ENCODE results near the gene TRIOBP. TPM values are rescaled to one million over a fixed set of nuclear protein-coding genes. Genes with fewer than 3 reads are reported as not detected.

TRIOBP gene
- polyA plus RNA-seq, 1 donor (not counting 4 experiments of a cell fraction or from before 2014, with no cell fraction given), result 22.2 TPM

DNA sequence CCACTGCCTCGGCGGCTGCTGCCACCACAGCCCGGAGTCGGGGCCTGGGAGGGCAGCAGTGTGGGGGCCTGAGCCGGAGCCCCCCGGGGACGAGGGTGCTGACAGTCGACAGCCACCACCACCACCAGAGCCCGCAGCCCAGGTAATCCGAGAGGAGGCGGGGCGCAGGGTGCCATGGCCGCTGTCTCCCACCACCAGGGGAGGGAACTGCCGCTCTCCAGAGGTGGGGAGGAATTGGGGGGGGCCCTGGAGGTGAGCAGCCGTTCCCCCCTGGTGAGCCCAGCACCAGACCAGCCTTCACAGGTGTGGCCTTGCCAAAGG is 12.6 kb downstream of the TRIOBP start:
- no peak overlapping the region for H3K9ac ChIP-seq (ENCODE audit: control insufficient read depth, extremely low read depth, insufficient read depth, low read length)
- dilution Hi-C loops (cut with MboI; ENCODE audit: extremely low pct_ligation_motif_present, low sequenced_read_pairs), result no loop called here
- DNase-seq (ENCODE audit: low read depth, low spot score), result no peak
- peaks cover 3% of the 10 kb centered on the region for H3K4me1 ChIP-seq (ENCODE audit: control insufficient read depth, extremely low read depth, insufficient read depth, low read length)
- H3K9me3 ChIP-seq (ENCODE audit: control insufficient read depth, low read depth, low read length), result no peaks in the 10 kb centered on the region
- H3K27me3 ChIP-seq (ENCODE audit: control insufficient read depth, extremely low read depth, insufficient read depth, low read length), result no peaks in the 10 kb centered on the region
- H3K9me1 ChIP-seq (ENCODE audit: control insufficient read depth, extremely low read depth, insufficient read depth, low read length), result no peaks in the 10 kb centered on the region
- no peak for FAIRE-seq
- no peaks in the 10 kb centered on the region for H3K79me2 ChIP-seq (ENCODE audit: control insufficient read depth, insufficient read depth, low read length)
- no peak overlapping the region for H3K4me2 ChIP-seq (ENCODE audit: control insufficient read depth, extremely low read depth, insufficient read depth, low read depth, low read length)
- H3K36me3 ChIP-seq (ENCODE audit: control insufficient read depth in 2 of 2, extremely low read depth in 1 of 2, insufficient read depth in 2 of 2, low read length in 2 of 2), result peaks cover 0 to 2% of the 10 kb centered on the region in 2 experiments
- TF ChIP-seq, protein P1, sequence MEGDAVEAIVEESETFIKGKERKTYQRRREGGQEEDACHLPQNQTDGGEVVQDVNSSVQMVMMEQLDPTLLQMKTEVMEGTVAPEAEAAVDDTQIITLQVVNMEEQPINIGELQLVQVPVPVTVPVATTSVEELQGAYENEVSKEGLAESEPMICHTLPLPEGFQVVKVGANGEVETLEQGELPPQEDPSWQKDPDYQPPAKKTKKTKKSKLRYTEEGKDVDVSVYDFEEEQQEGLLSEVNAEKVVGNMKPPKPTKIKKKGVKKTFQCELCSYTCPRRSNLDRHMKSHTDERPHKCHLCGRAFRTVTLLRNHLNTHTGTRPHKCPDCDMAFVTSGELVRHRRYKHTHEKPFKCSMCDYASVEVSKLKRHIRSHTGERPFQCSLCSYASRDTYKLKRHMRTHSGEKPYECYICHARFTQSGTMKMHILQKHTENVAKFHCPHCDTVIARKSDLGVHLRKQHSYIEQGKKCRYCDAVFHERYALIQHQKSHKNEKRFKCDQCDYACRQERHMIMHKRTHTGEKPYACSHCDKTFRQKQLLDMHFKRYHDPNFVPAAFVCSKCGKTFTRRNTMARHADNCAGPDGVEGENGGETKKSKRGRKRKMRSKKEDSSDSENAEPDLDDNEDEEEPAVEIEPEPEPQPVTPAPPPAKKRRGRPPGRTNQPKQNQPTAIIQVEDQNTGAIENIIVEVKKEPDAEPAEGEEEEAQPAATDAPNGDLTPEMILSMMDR (optimal IDR thresholded peaks at IDR 0.05 in 1 of 3, IDR thresholded peaks at IDR 0.05 in 1 of 3, conservative IDR thresholded peaks at IDR 0.05 in 1 of 3; ENCODE audit: extremely low read depth in 1 of 3, insufficient read depth in 2 of 3, low read length in 3 of 3), result no peak
- TF ChIP-seq EZH2 (IDR thresholded peaks at IDR 0.05; ENCODE audit: low read length), result no peak
- H3K27ac ChIP-seq (ENCODE audit: control insufficient read depth, insufficient read depth, low read length), result no peak overlapping the region
- H2AFZ ChIP-seq (ENCODE audit: control insufficient read depth, low read length), result no peak overlapping the region
- H4K20me1 ChIP-seq (ENCODE audit: control insufficient read depth, extremely low read depth, insufficient read depth, low read length), result no peaks in the 10 kb centered on the region
- no peak overlapping the region for H3K4me3 ChIP-seq (ENCODE audit: control insufficient read depth in 2 of 3, extremely low read depth in 1 of 3, insufficient read depth in 2 of 3, low read depth in 1 of 3, low read length in 3 of 3)

DNA sequence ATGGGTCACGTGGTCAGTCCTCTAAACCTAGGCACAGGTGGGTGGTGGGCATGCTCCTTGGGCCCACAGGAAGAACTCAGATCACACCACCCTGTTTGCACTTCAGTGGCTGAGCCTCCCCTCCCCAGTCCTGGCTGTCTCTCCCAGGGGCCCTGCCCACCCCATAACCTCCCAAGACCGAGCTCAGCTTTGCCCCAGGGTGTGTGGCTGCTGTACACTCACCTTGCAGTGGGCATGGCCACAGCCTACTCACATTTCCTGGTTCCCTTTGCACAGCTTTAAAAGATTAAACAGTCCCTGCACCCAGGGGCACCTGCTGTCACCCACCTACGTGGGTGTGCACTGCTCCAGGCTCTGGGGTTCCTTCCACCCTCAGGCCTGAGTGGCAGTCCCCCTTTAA is 13.8 kb downstream of the TRIOBP start:
- Histone ChIP-seq H3K4me1 (ENCODE audit: control insufficient read depth, extremely low read depth, insufficient read depth, low read length) (peaks cover 3% of the 10 kb centered on the region), H3K27me3 (ENCODE audit: control insufficient read depth, extremely low read depth, insufficient read depth, low read length) (no peaks in the 10 kb centered on the region), H4K20me1 (ENCODE audit: control insufficient read depth, extremely low read depth, insufficient read depth, low read length) (no peaks in the 10 kb centered on the region), H3K36me3 (ENCODE audit: control insufficient read depth in 2 of 2, extremely low read depth in 1 of 2, insufficient read depth in 2 of 2, low read length in 2 of 2) (peaks cover 0 to 2% of the 10 kb centered on the region in 2 experiments), H3K9me3 (ENCODE audit: control insufficient read depth, low read depth, low read length) (no peaks in the 10 kb centered on the region), H3K4me3 (ENCODE audit: control insufficient read depth in 2 of 3, extremely low read depth in 1 of 3, insufficient read depth in 2 of 3, low read depth in 1 of 3, low read length in 3 of 3) (no peak overlapping the region), H3K4me2 (ENCODE audit: control insufficient read depth, extremely low read depth, insufficient read depth, low read depth, low read length) (no peak overlapping the region), H2AFZ (ENCODE audit: control insufficient read depth, low read length) (no peak overlapping the region), H3K9ac (ENCODE audit: control insufficient read depth, extremely low read depth, insufficient read depth, low read length) (no peak overlapping the region), H3K9me1 (ENCODE audit: control insufficient read depth, extremely low read depth, insufficient read depth, low read length) (no peaks in the 10 kb centered on the region), H3K79me2 (ENCODE audit: control insufficient read depth, insufficient read depth, low read length) (no peaks in the 10 kb centered on the region), H3K27ac (ENCODE audit: control insufficient read depth, insufficient read depth, low read length) (no peak overlapping the region)
- DNase-seq (ENCODE audit: low read depth, low spot score) (no peak), FAIRE-seq (no peak)
- TF ChIP-seq EZH2 (IDR thresholded peaks at IDR 0.05; ENCODE audit: low read length), result no peak
- TF ChIP-seq, protein P1 (optimal IDR thresholded peaks at IDR 0.05 in 1 of 3, IDR thresholded peaks at IDR 0.05 in 1 of 3, conservative IDR thresholded peaks at IDR 0.05 in 1 of 3; ENCODE audit: extremely low read depth in 1 of 3, insufficient read depth in 2 of 3, low read length in 3 of 3), result no peak
- dilution Hi-C loops (cut with MboI; ENCODE audit: extremely low pct_ligation_motif_present, low sequenced_read_pairs), result no loop called here
